ENCODE results near the gene ACOT4.
"Not testable (repeated sequence)": the region's sequence is repeated elsewhere in the genome, so short reads cannot be mapped to it uniquely, and the experiment has no call there.

ACOT4 gene, protein sequence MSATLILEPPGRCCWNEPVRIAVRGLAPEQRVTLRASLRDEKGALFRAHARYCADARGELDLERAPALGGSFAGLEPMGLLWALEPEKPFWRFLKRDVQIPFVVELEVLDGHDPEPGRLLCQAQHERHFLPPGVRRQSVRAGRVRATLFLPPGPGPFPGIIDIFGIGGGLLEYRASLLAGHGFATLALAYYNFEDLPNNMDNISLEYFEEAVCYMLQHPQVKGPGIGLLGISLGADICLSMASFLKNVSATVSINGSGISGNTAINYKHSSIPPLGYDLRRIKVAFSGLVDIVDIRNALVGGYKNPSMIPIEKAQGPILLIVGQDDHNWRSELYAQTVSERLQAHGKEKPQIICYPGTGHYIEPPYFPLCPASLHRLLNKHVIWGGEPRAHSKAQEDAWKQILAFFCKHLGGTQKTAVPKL

DNA sequence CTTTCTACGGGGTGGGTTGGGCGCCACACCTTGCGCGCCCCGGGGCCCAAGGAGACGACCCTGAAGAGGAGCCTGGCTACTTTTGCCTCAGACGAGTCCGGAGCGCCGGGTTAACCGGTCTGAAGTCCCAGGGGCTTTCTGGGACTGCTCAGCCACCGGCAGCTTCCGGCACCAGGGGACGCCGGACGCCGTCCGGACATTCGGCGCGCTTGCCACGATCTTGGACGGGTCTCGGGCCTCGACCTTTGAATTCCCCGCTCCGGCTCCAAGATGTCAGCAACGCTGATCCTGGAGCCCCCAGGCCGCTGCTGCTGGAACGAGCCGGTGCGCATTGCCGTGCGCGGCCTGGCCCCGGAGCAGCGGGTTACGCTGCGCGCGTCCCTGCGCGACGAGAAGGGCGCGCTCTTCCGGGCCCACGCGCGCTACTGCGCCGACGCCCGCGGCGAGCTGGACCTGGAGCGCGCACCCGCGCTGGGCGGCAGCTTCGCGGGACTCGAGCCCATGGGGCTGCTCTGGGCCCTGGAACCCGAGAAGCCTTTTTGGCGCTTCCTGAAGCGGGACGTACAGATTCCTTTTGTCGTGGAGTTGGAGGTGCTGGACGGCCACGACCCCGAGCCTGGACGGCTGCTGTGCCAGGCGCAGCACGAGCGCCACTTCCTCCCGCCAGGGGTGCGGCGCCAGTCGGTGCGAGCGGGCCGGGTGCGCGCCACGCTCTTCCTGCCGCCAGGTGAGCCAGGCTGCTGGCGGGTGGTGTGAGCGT, at the start of gene ACOT4:
ACOT4 (plus strand) TSS at position 184 of the 760 bp plus-strand sequence; CDS start at position 271, 87 bp downstream.
- DNase-seq, result peak; percentile 44

DNA sequence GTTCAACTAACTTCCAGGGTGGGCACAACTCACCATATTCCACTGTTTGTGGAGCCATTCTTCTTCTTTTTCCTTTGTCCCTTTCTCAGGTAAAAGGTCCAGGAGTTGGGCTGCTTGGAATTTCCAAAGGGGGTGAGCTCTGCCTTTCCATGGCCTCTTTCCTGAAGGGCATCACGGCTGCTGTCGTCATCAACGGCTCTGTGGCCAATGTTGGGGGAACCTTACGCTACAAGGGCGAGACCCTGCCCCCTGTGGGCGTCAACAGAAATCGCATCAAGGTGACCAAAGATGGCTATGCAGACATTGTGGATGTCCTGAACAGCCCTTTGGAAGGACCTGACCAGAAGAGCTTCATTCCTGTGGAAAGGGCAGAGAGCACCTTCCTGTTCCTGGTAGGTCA, 48.7 kb upstream of the ACOT4 start:
- DNase-seq, result not testable (repeated sequence)

DNA sequence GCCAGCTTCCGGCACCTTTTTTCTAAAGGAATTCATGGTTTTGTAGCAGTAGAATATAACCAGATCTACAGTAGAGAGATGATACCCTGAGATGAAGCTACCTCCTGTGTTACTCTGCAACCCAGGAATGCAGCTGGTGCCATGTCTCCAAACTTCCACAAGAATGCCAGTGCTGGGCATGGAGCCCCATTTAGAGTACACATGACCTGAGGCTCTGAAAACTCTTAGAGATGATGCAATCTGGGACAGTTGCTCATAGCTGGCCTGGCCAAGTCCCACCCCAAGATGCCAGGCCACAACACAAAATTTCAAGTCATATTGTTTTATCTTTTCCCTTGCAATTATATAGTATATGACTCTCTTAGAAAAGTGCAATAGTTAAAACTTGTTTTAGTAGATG, 46.3 kb upstream of the ACOT4 start:
- not testable (repeated sequence) for DNase-seq

DNA sequence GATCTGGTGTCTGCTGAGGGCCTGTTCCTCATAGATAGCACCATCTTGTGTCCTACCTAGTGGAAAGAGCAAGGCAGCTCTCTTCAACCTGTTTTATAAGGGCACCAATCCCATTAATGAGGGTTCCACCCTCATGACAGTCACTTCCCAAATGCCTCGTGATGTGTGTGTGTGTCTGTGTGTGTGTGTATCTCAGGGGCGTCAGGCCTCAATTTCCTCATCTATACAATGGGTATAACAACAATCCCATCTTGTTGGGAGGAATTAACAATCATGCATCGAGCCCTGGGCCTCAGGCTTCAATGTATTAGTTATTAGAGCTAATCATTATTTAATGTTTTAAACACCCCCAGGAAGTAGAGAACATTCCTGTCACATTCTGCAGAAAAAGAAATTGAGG, 42.6 kb upstream of the ACOT4 start:
- not testable (repeated sequence) for DNase-seq

DNA sequence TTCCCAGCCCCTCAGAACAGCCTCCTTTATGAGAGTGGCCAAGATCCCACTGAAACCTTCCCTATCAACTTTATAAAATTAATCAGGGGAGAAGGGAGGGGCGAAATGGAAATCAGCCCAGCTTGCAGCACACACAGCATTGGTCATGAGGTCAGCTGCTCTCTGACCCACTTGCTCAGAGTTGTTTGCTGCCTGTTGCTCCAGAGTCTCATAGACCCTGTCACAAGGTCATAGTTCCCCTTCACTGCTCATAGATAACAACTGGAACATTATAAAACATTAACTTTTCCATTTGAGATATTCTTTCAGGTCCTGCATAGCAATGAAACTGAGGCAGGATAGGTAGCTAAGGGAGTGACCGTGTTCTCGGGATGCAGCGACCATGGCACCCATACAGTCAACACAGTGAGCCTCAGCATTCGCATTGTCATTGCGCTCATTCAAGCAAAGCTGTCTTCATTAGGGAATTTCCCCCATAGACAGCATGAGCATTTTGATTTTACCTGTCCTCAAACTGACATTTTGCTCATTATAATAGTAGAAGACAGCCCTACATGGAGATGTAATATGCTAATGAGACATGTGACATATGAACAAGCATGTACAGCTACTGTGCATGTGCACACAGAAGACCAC, 41.7 kb upstream of the ACOT4 start:
- not testable (repeated sequence) for DNase-seq

DNA sequence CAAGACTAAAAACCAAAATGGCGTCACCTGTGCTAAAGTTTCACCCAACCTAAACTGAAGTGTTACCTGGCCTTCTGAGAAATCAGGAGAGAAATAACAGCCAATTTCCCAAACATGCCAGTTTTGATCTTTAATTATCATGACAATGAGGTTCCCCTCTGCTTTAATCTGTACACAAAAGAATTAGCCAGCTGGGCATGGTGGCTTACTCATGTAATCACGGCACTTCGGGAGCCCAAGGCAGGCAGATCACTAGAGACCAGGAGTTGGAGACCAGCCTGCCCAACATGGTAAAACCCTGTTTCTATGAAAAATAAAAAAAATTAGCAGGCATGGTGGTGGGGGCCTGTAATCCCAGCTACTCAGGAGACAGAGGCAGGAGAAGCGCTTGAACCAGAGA, 37.8 kb upstream of the ACOT4 start:
- no peak for DNase-seq

DNA sequence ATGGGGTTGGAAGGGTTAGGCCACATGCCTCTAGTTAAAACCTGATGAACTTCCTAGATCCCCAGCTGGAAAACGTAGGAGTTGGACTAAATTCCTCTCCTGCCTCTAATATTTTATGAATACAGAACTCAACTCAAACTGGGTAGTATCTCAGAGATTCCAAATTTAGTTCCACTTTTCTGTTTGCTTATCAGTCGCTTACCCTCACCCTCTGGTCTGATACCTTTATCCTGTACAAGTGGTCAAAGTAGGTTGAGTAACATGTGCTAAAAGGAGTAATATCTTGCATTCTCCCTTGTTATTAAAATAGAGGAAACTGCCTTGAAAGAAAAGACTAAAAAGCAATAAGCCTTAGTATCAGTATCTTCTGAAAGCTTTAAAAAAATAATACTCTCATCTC, 34.5 kb upstream of the ACOT4 start:
- DNase-seq, result not testable (repeated sequence)

DNA sequence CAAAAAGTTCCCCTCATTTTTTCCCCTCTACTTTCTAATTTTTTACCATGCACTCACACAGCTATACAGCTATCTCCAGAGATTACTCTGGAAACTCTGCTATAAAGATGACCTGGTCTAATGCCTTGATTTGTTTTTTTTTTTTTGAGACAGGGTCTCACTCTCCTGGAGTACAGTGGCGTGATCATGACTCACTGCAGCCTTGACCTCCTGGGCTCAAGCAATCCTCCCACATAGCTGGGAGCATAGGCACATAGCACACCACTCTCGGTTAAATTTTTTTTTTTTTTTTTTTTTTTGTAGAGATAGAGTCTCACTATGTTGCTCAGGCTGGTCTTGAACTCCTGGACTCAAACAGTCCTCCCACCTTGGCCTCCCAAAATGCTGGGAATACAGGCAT, 33.4 kb upstream of the ACOT4 start:
- DNase-seq, result not testable (repeated sequence)

DNA sequence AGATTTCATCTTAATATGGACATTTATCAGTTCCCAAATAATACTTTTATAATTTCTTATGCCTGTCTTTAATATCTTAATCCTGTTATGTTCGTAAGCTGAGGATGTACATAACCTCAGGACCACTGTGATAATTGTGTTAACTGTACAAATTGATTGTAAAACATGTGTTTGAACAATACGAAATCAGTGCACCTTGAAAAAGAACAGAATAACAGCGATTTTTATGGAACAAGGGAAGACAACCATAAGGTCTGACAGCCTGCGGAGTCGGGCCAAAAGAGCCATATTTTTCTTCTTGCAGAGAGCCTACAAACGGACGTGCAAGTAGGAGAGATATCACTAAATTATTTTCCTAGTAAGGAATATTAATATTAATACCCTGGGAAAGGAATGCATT, 29.4 kb upstream of the ACOT4 start:
- not testable (repeated sequence) for DNase-seq

DNA sequence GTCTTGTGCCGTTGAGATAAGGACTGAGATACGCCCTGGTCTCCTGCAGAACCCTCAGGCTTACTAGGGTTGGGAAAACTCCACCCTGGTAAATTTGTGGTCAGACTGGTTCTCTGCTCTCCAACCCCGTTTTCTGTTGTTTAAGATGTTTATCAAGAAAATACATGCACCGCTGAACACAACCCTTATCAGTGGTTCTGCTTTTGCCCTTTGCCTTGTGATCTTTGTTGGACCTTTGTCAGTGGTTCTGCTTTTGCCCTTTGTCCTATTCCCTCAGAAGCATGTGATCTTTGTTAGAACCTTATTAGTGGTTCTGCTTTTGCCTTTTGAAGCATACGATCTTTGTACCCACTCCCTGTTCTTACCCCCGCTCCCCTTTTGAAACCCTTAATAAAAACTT, 29.0 kb upstream of the ACOT4 start:
- DNase-seq, result not testable (repeated sequence)

DNA sequence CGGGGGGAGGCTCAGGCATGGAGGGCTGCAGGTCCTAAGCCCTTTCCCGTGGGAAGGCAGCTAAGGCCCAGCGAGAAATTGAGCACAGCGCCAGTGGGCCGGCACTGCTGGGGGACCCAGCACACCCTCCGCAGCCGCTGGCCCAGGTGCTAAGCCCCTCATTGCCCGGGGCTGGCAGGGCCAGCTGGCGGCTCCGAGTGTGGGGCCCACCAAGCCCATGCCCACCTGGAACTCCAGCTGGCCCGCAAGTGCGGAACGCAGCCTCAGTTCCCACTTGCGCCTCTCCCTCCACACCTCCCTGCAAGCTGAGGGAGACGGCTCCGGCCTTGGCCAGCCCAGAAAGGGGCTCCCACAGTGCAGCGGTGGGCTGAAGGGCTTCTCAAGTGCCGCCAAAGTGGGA, 25.2 kb upstream of the ACOT4 start:
- DNase-seq, result not testable (repeated sequence)

DNA sequence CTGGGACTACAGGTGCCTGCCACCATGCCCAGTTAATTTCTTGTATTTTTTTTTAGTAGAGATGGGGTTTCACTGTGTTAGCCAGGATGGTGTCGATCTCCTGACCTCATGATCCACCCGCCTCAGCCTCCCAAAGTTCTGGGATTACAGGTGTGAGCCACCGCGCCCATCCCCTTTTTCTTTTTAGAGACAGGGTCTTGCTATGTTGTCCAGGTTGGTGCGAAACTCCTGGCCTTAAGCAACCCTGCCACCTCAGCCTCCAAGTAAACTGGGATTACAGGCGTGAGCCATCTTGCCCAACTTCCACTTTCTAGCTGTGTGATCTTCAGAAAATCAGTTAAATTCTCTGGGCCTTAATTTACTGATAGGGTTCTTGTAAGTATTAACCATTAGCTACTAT, 24.7 kb upstream of the ACOT4 start:
- not testable (repeated sequence) for DNase-seq

DNA sequence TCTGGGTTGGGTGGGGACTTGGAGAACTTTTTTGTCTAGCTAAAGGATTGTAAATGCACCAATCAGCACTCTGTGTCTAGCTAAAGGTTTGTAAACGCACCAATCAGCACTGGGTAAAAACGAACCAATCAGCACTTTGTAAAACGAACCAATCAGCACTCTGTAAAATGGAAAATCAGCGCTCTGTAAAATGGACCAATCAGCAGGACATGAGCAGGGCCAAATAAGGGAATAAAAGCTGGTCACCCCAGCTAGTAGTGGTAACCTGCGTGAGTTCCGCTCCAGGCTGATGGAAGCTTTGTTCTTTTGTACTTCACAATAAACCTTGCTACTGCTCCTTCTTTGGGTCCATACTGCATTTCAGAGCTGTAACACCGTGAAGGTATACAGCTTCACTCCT, 24.3 kb upstream of the ACOT4 start:
- DNase-seq, result no peak

DNA sequence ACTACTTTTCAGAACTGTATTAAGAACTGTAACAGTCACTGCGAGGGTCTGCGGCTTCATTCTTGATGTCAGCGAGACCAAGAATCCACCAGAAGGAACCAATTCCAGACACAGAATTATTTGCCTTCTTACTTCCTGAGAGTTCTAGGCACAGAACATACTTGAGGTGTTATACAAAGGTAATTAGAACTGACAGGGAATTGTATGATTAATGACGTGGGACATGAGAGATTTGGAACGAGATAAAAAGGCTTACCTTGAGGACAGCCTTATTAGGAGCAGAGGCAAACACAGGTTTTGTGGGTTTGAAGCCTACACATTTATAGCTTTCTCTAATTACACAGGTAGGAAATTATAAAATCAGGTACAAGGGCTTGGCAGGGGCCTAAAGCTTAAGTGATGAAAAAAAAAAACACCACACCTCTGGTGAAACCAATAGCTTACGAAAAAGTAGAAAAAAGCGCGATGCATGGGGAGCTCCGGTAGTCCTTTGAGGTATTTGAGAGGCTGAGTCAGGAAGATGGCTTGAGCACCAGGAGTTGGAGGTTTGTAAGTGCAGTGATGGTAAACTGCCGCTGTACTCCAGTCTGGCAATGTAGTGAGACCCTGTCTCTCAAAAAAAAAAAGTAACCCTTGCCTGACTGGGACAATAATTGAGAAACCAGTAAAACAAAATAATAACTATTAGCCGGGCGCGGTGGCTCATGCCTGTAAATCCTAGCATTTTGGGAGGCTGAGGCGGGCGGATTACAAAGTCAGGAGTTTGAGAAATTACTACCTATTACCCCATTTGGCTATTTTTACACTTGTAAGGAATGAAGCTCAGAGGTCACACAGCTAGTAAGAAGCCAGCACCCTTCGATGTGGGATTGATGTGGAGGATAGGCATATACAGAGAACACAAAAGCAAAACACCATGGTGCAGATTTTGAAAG, 23.5 kb upstream of the ACOT4 start:
- peak; percentile 19 for DNase-seq

DNA sequence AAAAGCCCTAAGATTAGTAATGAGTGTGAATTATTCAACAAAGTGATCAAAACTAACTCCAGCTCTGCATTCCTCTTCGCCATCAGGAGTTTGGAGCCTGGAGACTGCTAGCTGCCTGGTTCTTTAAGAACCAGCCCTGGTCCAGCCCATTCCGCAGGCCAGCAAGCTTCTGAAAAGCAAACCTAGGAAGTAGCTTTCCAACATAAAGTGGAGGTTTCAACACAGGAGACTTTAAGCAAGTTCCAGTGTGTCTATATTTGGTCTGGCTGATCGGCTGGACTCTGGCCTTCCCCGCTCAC, 22.8 kb upstream of the ACOT4 start:
- DNase-seq, result not testable (repeated sequence)

DNA sequence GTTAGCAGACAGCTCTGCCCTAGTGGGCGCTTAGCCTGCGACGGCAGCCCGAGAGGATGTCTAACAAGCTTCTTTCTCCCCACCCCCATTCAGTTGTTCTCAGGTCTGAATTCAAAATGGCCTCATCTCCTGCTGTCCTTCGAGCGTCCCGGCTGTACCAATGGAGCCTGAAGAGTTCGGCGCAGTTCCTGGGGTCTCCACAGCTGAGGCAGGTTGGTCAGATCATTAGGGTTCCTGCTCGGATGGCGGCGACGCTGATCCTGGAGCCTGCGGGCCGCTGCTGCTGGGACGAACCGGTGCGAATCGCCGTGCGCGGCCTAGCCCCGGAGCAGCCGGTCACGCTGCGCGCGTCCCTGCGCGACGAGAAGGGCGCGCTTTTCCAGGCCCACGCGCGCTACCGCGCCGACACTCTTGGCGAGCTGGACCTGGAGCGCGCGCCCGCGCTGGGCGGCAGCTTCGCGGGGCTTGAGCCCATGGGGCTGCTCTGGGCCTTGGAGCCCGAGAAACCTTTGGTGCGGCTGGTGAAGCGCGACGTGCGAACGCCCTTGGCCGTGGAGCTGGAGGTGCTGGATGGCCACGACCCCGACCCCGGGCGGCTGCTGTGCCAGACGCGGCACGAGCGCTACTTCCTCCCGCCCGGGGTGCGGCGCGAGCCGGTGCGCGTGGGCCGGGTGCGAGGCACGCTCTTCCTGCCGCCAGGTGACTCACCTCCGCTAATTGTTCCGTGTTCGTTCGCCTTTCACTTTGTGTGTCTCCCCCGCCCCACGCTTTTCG, 22.3 kb upstream of the ACOT4 start, which contains the start of gene ACOT2:
ACOT2 (plus strand) TSS at position 29 of the 774 bp plus-strand sequence; CDS start at position 57, 28 bp downstream.
- DNase-seq, result peak; percentile 90

DNA sequence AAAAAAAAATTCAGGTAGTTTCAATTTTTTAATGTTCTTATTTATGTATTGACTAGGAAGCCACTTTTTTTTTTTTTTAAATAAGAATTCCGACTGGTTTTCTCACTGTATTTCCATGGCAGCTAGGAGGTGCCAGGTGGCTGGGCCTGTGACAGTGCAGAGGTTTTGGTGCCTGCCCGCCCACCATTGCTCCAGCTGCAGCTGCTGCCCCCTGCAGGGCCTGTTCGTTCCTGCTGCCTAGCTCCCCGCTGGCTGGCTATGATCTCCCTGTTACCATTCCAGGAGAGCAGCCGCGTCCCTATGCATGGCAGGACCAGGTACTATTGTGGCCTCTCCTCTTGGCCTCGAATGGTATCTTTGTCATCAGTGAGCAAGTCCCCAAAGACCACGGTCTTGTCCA, 20.8 kb upstream of the ACOT4 start:
- peak; percentile 41 for DNase-seq

DNA sequence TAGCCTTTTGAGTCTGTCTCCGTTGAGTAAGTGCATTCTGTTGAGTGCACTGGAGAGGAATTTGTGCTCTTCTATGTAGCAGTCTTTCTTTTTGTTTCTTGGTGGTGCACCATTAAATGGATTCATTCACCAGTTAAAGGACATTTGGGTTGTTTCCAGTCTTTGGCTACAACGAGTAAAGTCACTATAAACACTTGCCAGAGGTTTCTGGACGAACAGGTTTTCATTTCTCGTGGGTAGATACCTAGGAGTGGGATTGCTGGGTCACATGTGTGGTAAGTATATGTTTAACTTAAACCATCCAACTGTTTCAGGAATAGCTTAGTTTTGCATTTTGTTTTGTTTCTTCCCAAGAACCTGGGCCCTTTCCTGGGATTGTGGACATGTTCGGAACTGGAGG, 18.6 kb upstream of the ACOT4 start:
- DNase-seq, result not testable (repeated sequence)

DNA sequence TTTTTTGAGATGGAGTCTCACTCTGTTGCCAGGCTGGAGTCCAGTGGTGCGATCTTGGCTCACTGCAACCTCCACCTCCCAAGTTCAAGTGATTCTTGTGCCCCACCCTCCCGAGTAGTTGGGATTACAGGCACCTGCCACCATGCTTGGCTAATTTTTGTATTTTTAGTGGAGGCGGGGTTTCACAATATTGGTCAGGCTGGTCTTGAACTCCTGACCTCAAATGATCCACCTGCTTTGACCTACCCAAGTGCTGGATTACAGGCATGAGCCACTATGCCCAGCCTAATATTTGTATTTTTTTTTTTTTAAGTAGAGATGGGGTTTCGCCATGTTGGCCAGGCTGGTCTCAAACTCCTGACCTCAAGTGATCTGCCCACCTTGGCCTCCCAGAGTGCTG, 17.9 kb upstream of the ACOT4 start:
- not testable (repeated sequence) for DNase-seq

DNA sequence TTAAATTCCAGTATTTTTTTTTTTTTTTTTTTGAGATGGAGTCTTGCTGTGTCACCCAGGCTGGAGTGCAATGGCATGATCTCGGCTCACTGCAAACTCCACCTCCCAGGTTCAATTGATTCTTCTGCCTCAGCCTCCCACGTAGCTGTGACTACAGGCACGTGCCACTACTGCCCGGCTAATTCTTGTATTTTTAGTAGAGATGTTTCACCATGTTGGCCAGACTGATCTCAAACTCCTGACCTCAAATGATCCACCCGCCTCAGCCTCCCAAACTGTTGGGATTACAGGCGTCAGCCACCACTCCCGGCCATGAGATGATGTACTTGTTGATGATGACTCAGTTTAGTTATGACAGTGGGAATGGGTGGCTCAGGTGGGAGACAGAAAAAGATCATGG, 17.4 kb upstream of the ACOT4 start:
- DNase-seq, result not testable (repeated sequence)

DNA sequence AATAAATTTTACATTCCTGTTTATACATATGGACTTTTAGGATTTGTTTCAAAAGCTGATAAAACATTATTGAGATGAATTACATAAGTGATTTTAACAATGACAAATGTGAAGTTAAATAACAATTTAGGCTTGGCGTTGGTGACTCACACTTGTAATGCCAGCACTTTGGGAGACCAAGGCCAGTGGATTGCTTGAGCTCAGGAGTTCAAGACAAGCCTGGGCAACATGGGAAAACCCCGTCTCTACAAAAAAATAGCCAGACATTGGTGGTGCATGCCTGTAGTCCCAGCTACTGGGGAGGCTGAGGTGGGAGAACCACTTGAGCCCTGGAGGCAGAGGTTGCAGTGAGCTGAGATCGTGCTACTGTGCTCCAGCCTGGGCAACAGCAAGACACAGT, 15.3 kb upstream of the ACOT4 start:
- no peak for DNase-seq

DNA sequence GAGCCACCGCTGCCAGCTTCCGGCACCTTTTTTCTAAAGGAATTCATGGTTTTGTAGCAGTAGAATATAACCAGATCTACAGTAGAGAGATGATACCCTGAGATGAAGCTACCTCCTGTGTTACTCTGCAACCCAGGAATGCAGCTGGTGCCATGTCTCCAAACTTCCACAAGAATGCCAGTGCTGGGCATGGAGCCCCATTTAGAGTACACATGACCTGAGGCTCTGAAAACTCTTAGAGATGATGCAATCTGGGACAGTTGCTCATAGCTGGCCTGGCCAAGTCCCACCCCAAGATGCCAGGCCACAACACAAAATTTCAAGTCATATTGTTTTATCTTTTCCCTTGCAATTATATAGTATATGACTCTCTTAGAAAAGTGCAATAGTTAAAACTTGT, 14.5 kb upstream of the ACOT4 start:
- not testable (repeated sequence) for DNase-seq
